Stimulated activated CD4-positive, alpha-beta T cell treated with anti-CD3 and anti-CD28 coated beads, TNF-alpha, amount 100 ng/mL, for 48 hours (primary cell): Measurements from ENCODE around the gene MMAB.

Experiments used
- DNase-seq, 3 donors: peaks; one replicate each; pipeline ENCODE4 v3.0.0-alpha.2; 2020; ENCODE audit warnings: low read depth in 3 of 3

Gene MMAB

GRCh38 chr12:109573029-109573913 lies at the start of gene MMAB, which contains the start of gene MVK:
TSS of gene MMAB (minus strand) at chr12:109573504. CDS start at chr12:109573480, 24 bp downstream.
TSS of gene MVK (plus strand) at chr12:109573794. CDS start at chr12:109574823, 1,029 bp downstream.
- DNase-seq, result peak; percentile 93 to 99 (median 97)

DNA sequence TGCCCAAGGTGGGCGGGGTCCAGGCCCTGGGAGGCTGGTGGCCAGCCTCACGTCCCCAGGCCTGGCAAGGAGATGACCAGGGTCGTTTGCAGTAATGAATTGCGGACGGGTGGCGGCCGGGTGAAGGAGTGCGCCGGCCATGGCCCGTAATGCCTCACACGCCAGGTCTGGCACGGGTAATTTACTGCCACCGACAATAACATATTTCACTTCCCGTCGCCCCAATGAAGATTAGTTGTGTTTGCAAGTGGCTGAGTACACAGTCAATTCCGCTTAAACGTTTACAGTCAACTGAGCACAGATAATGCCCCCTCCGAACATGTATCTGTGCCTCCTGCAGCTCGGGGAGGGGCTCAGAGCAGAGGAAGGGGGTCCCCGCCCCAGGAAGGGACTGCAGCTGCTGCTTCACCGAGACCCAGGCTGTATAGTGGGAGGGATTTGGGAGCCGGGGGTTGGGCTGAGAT lies 48.6 kb upstream of the MMAB start:
- no peak for DNase-seq

DNA sequence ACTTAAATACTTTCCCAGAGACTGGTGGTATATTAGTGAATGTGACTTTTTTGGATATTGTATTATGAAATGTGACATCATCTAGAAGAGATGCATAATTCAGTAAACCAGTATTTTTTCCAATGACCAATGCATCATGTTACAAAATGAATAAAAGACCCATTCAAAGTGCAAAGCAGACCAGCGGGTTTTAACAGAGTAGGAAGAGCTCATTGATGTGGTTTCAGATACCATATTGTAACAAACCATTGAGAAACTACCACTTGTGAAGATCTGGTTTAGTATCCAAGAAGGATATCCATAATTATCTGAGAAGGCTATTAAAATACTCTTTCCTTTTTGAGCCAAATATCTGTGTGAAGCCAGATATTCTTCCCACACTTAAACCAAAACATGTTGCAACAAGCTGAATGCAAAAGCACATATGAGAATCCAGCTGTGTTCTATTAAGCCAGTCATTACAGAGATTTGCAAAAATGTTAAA lies 47.9 kb upstream of the MMAB start:
- DNase-seq, result no peak

DNA sequence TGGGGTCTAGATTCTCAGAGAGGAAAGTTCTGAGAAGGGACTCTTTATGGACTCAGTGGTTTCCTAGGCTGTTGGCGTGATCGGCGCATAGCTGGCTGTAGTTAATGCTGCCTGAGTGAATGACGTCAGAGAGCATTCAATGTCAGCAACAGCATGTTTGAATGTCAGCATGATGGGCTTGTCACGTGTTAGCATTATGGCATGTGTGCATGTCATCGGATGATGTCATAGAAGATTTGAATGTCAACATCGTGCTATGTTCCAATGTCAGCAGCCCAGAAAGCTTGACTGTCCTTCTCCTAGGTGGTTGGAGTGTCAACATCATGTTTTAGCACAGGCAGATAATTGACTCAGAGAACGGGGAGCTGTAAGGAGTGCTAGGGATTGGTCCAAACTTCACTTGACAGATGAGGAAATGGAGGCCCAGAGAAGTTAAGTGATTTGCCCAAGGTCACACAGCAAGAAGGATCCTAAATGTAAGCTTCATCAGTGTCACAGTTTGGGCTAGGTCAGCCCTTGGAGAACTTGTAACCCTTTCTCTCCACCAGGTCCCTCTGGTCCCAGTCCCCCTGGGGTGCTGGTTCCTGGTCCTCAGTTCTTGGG lies 45.8 kb upstream of the MMAB start:
- DNase-seq, result no peak

- DNase-seq, result no peak
Measured at GRCh38 chr12:109618082-109618481, 44.8 kb upstream of the MMAB start.

DNA sequence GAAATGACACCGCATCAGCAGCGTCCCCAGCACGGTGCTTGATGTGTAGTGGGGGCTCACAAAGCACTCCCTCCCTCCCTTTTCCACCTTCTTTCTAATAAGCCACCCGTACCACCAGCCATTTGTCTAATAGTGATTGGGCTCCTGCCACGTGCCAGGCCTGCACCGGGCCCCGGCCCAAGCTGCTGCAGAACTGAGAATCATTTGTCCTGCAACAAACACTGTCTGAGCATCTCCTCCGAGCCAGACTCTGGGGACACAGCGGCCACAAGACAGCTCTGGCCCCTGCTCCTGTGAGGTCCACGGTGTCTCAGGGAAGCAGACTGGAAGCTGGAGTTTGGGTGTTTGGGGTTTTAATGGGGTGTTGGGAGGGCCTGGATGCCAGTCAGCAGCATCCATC lies 44.2 kb upstream of the MMAB start:
- no peak for DNase-seq

GRCh38 chr12:109615556-109616229 lies 42.4 kb upstream of the MMAB start:
- DNase-seq, result no peak

- no peak for DNase-seq
Measured at GRCh38 chr12:109613649-109614455, 40.5 kb upstream of the MMAB start.

DNA sequence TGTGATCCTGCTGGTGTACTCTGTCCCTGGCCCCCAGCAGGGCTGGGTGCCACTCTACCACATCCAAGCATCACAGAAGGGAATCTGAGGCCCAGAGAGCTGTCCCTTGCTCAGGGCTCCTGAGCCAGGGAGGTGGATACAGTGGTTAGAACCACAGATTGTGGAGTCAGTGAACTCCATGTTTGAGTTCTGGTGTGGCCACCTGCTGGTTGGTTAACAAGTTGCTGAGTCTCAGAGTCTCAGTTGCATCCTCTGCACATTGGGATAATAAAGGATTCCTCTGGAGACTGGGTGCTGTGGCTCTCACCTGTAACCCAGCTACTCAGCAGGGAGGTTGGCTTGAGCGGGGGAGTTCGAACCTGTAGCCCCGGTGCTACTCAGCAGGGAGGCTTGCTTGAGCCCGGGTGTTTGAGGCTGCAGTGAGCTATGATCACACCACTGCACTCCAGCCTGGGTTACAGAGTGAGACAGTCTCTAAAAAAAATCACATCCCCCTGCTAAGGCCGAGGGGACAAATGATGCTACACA lies 39.7 kb upstream of the MMAB start:
- DNase-seq, result no peak

DNA sequence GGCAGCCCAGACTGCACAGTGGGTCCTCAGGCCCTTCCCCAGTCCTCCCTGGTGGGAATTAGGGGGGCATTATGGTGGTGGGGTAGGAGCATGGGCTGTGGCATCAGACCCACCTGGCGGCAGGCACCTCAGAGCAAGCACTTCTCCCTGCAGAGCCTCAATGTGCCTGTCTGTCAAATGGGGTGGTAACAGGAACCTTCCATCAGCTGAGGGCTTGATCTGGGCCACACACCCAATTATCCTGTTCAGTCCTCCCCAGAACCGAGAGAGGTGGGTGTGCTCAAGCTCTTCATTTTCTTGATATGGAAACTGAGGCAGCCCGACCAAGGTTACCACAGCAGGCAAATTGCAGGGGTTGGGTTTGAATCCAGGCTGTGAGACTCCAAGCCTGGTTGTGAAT lies 38.7 kb upstream of the MMAB start:
- DNase-seq, result no peak

DNA sequence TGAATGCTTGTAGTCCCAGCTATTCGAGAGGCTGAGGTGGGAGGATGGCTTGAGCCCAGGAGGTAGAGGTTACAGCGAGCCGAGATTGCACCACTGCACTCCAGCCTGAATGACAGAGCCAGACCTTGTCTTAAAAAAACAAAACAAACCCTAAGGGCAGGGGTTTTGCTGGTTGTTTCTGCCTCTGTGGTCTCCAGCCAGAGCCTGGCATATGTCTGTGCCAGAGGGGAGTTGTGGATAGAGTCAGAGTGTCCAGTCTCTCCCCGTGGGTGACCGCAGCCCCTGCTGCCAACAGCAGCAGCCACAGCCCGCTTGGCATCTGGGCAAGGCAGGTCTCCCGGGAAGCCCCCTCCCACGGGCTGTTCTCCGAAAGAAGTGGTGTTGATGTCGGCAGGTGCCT lies 37.9 kb upstream of the MMAB start:
- DNase-seq, result no peak

- DNase-seq, result no peak
Measured at GRCh38 chr12:109610523-109610922, 37.2 kb upstream of the MMAB start.

DNA sequence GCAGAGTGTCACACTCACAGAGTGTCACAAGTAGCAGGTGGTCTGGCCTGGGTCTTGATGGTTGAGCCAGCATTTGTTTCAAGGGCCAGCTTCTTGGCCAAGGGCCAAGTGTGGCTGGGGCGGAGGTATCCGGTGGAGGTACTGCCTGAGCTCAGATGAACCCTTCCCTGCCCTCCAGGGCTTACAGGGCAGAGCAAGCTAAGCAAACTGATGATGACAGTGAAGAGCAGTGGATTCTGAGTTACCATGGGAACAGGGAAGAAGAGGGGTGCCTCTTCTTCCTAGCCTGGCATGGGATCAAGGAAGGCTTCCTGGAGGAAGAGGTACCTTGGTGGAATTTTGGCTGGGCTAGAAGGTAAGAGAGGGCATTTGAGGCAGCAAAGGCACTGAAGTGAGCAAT lies 36.0 kb upstream of the MMAB start:
- no peak for DNase-seq

GRCh38 chr12:109608793-109609192 lies 35.5 kb upstream of the MMAB start:
- no peak for DNase-seq

GRCh38 chr12:109608270-109608669 lies 35.0 kb upstream of the MMAB start:
- DNase-seq, result no peak

DNA sequence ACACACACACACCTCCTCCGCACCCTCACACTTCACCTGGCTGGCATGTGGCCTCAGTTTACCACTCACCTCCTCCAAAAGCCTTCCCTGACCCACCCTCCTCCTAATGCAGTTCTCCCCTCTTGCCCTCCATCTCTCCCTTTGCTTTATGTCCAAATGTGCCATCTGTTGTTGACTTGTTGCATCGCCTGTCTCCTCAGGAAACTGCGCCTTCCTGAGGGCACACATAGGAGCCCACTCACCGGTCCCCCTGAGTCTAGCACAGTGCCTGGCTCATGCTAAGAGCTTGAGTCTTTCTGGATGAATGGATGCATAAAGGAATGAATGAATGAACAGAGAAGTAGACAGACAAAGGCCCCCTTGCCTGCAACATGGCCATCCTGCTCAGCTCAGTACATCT lies 34.3 kb upstream of the MMAB start:
- no peak for DNase-seq

DNA sequence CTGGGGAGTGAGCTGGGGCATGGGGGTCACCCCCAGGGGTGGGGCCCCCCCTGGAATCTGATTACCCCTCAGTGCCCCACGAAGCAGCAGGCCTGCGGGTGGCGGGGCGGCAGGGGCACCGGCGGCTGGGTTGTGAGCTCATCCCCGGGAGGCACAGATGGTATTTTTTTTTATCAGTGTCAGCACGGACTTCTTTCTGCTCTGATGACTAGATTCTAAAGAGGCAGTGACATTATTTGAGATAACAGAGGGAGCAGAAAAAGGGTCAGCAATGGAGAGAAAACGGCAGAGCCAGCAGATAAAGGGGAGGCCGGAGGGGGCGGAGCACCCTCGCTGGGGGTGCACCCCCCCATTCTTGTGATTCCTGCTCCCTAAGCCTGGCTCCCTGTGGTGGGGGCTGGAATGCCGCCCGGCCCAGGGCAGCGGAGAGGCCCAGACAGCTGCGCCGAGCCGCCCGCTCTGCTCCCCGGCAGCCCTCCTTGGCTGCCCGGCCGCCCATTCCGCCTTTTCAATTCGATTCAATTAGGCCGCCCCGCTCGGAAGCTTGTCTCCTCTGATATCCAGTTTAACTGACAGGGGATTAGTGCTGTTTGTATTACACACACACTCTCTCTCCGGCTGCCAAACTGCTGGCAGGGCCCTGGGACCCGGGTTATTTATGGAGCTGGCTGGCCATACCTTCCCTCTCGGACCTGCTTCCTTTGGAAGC lies 33.2 kb upstream of the MMAB start:
- DNase-seq, result no peak

DNA sequence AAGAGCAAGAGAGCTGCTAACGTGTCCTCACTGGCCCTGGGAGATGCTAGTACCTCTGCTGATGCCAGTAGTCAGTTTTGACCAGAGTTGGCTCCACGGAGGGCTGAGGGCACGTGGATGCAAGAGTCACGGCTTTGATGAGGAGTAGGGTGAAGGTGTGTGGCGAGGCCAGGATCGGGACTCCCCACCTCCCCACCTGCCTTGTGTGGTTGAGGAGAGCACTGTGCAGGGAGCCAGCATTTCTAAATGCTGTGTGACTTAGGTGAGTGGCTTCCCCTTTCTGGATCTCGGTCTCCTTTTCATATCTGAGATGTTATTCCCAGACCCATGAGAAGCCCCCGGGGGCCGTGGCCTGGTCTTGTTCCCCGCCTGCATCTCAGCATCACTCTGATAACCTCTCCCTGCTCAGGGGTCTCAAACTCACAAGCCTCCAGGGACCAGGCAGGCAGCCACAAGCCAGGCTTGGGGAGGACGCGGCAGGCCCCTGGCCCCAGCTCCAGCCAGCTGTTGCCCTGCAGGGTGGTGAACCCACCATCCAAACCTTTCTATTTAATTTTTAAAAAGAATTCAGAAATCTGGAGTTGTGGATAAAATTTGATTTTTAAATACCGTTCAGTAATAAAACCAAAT lies 32.4 kb upstream of the MMAB start:
- DNase-seq, result no peak

GRCh38 chr12:109605016-109605415 lies 31.7 kb upstream of the MMAB start:
- no peak for DNase-seq

GRCh38 chr12:109604132-109604585 lies 30.9 kb upstream of the MMAB start:
- DNase-seq, result no peak
